AG10803 (cell line): ENCODE data around the gene RPS26.
A peak's percentile ranks its signal among the peaks of the same experiment; 100 is the strongest.

Experiments used
- DNase-seq: peaks from one replicate; pipeline ENCODE4 v3.0.0; 2010; ENCODE audit warnings: low read depth
- H3K4me3 ChIP-seq: 2 replicates; pipeline ENCODE4 v1.5.1; 2011; ENCODE audit warnings: mild to moderate bottlenecking, low read length, control low read depth
- CTCF ChIP-seq: conservative IDR thresholded peaks from 2 replicates; pipeline ENCODE4 v1.5.1; 2011; ENCODE audit warnings: mild to moderate bottlenecking, low read length, control low read depth, inconsistent platforms

Gene RPS26

GRCh38 chr12:56014205-56014604 lies 27.5 kb upstream of the RPS26 start:
- DNase-seq = no peak
- no peak overlapping the region for H3K4me3 ChIP-seq
- no peak for TF ChIP-seq CTCF

GRCh38 chr12:56017181-56017580 lies 24.5 kb upstream of the RPS26 start:
- H3K4me3 ChIP-seq = no peak overlapping the region
- TF ChIP-seq CTCF = no peak
- DNase-seq = no peak

GRCh38 chr12:56018356-56018755 lies 23.4 kb upstream of the RPS26 start:
- no peak for DNase-seq
- H3K4me3 ChIP-seq = no peak overlapping the region
- no peak for TF ChIP-seq CTCF

GRCh38 chr12:56020423-56021184 lies 21.1 kb upstream of the RPS26 start, which contains the start of gene IKZF4:
TSS of gene IKZF4 (plus strand) at chr12:56021043. CDS start at chr12:56021494, 451 bp downstream.
- no peak within 1 kb of the TSS for H3K4me3 ChIP-seq
- peak; percentile 15 for DNase-seq
- TF ChIP-seq CTCF = no peak

- H3K4me3 ChIP-seq = no peak overlapping the region
- DNase-seq = no peak
- no peak for TF ChIP-seq CTCF
These were observed 19.7 kb upstream of the RPS26 start for GRCh38 chr12:56021889-56022497.

- no peak overlapping the region for H3K4me3 ChIP-seq
- no peak for TF ChIP-seq CTCF
- no peak for DNase-seq
These were observed 13.1 kb upstream of the RPS26 start for GRCh38 chr12:56028511-56029165.

GRCh38 chr12:56029166-56029519 lies 12.6 kb upstream of the RPS26 start:
- TF ChIP-seq CTCF = no peak
- no peak overlapping the region for H3K4me3 ChIP-seq
- DNase-seq = peak; percentile 57
